ENCODE results near the gene ZNF697.

- TF ChIP-seq CTCF (conservative IDR thresholded peaks at IDR 0.05; ENCODE audit: low read depth, low read length) (no peak), SMC3 (IDR thresholded peaks at IDR 0.05; ENCODE audit: low read depth, low read length) (no peak), BHLHE40 (IDR thresholded peaks at IDR 0.05; ENCODE audit: low read depth, low read length) (no peak), POLR2A (IDR thresholded peaks at IDR 0.05; ENCODE audit: low read depth, low read length) (no peak), RFX5 (IDR thresholded peaks at IDR 0.05; ENCODE audit: low read depth, low read length) (no peak), RCOR1 (IDR thresholded peaks at IDR 0.05; ENCODE audit: insufficient replicate concordance, low read length) (no peak), MXI1 (IDR thresholded peaks at IDR 0.05; ENCODE audit: borderline replicate concordance, low read depth, low read length) (no peak), MAFK (IDR thresholded peaks at IDR 0.05; ENCODE audit: low read depth, low read length) (no peak), USF2 (IDR thresholded peaks at IDR 0.05; ENCODE audit: low read depth, low read length) (no peak), RAD21 (IDR thresholded peaks at IDR 0.05; ENCODE audit: low read length) (no peak)
Observed at GRCh38 chr1:119634016-119634415, 14.1 kb downstream of the ZNF697 start.

Data from IMR-90 (cell line).